H1 (cell line): Measurements from ENCODE around the gene CHAT. TPM values are rescaled to one million over a fixed set of nuclear protein-coding genes. Genes with fewer than 3 reads are reported as not detected.

ENCODE experiments used
- CTCF ChIA-PET: fragments of 300-600 bp; sonication (Branson Sonifier 250); formaldehyde crosslinking; loops from one replicate; lab custom pipeline; 2021; ENCODE audit not compliant: partially characterized antibody; lab: Charles Lee
- POLR2A ChIA-PET: fragments of 300-600 bp; sonication (Branson Sonifier 250); formaldehyde crosslinking; loops from one replicate; lab custom pipeline; 2021; ENCODE audit warnings: inconsistent platforms; ENCODE audit not compliant: partially characterized antibody; lab: Charles Lee
- DNase-seq, 2 experiments: peaks; one replicate each; pipeline versions ENCODE4 v3.0.0 to v3.0.0-alpha.2; 2010 to 2022; ENCODE audit warnings: low spot score in 2 of 2, low read depth in 1 of 2, mixed read lengths in 1 of 2
- FAIRE-seq: peaks from 2 replicates; lab custom pipeline; 2011; peaks lifted over from hg19 to GRCh38; lab: Jason Lieb, UNC
- H2AFZ ChIP-seq: 2 replicates; pipeline ENCODE4 v1.8.1; 2012; ENCODE audit warnings: low read length, inconsistent platforms
- H2AK5ac ChIP-seq: 2 replicates; pipeline ENCODE4 v1.6.1; 2013; ENCODE audit warnings: low read depth, low read length
- H2BK120ac ChIP-seq: replicated peaks from 2 replicates; pipeline ENCODE3; 2013; ENCODE audit warnings: low read depth, low read length, inconsistent platforms
- H2BK12ac ChIP-seq: 2 replicates; pipeline ENCODE4 v1.6.1; 2013; ENCODE audit warnings: low read depth, low read length
- H2BK15ac ChIP-seq: 2 replicates; pipeline ENCODE4 v1.6.1; 2013; ENCODE audit warnings: low read length
- H2BK20ac ChIP-seq: 2 replicates; pipeline ENCODE4 v1.6.1; 2013; ENCODE audit warnings: low read length
- H2BK5ac ChIP-seq: 2 replicates; pipeline ENCODE4 v1.6.1; 2013; ENCODE audit warnings: low read depth, low read length
- H3K14ac ChIP-seq: 2 replicates; pipeline ENCODE4 v1.6.1; 2013; ENCODE audit warnings: inconsistent platforms; ENCODE audit not compliant: insufficient read length
- H3K18ac ChIP-seq: 2 replicates; pipeline ENCODE4 v1.6.1; 2013; ENCODE audit warnings: low read length; ENCODE audit errors: extremely low read depth
- H3K23ac ChIP-seq: 2 replicates; pipeline ENCODE4 v1.6.1; 2013; ENCODE audit warnings: inconsistent platforms; ENCODE audit not compliant: insufficient read length
- H3K23me2 ChIP-seq: 2 replicates; pipeline ENCODE4 v1.6.1; 2013; ENCODE audit warnings: low read depth, low read length
- H3K27ac ChIP-seq: 2 replicates; pipeline ENCODE4 v1.6.1; 2011; ENCODE audit warnings: low read depth, low read length, inconsistent platforms
- H3K27me3 ChIP-seq, 4 experiments: replicated peaks in 1 of 4; 1 replicate in 1 of 4; 2 replicates in 3 of 4; pipeline versions ENCODE4 v1.6.1 to v1.8.1; 2011 to 2013; ENCODE audit warnings: low read length in 3 of 4, mild to moderate bottlenecking in 3 of 4, inconsistent platforms in 2 of 4, mixed read lengths in 2 of 4, moderate library complexity in 1 of 4; ENCODE audit not compliant: control insufficient read depth in 3 of 4, insufficient read depth in 3 of 4; ENCODE audit errors: extremely low read depth in 1 of 4
- H3K36me3 ChIP-seq, 4 experiments: 2 replicates each; pipeline versions ENCODE4 v1.6.1 to v1.8.1; 2011 to 2013; ENCODE audit warnings: mild to moderate bottlenecking in 4 of 4, low read length in 3 of 4, moderate library complexity in 2 of 4, control low read depth in 1 of 4, inconsistent platforms in 1 of 4; ENCODE audit not compliant: insufficient read depth in 4 of 4, control insufficient read depth in 2 of 4
- H3K4ac ChIP-seq: replicated peaks from 2 replicates; pipeline ENCODE3; 2013; ENCODE audit warnings: low read length, low read depth, mixed read lengths, inconsistent platforms; ENCODE audit not compliant: insufficient read length
- H3K4me1 ChIP-seq, 4 experiments: replicated peaks in 1 of 4; 1 replicate in 1 of 4; 2 replicates in 3 of 4; pipeline versions ENCODE4 v1.6.1 to v1.8.1; 2011 to 2013; ENCODE audit warnings: low read length in 3 of 4, inconsistent platforms in 2 of 4, mixed read lengths in 1 of 4; ENCODE audit not compliant: insufficient read depth in 4 of 4, control insufficient read depth in 3 of 4
- H3K4me2 ChIP-seq, 2 experiments: 2 replicates each; pipeline versions ENCODE4 v1.6.1 to v1.8.1; 2011 to 2013; ENCODE audit warnings: low read depth in 2 of 2, low read length in 2 of 2, control low read depth in 1 of 2, inconsistent platforms in 1 of 2, mild to moderate bottlenecking in 1 of 2; ENCODE audit not compliant: insufficient read depth in 1 of 2
- H3K4me3 ChIP-seq, 4 experiments: fragments of 200-600, 300-600 bp in 1 of 4; sonication (generic), shearing (Covaris generic), sonication (Bioruptor Twin) in 1 of 4; 2 replicates each; pipeline versions ENCODE4 v1.5.1 to v1.8.1; 2011 to 2016; ENCODE audit warnings: low read length in 4 of 4, low read depth in 3 of 4, control low read depth in 2 of 4, inconsistent platforms in 2 of 4, mild to moderate bottlenecking in 2 of 4, mixed read lengths in 1 of 4, moderate library complexity in 1 of 4; ENCODE audit not compliant: insufficient read depth in 2 of 4; ENCODE audit errors: extremely low read depth in 1 of 4
- H3K56ac ChIP-seq: replicated peaks from 2 replicates; pipeline ENCODE3; 2013; ENCODE audit warnings: low read depth, mild to moderate bottlenecking, mixed read lengths, low read length, inconsistent platforms; ENCODE audit not compliant: insufficient read length
- H3K79me1 ChIP-seq: 2 replicates; pipeline ENCODE4 v1.6.1; 2013; ENCODE audit warnings: low read depth, low read length, control low read depth
- H3K79me2 ChIP-seq, 2 experiments: 2 replicates each; pipeline versions ENCODE4 v1.6.1 to v1.8.1; 2012 to 2013; ENCODE audit warnings: low read length in 2 of 2, mild to moderate bottlenecking in 2 of 2, inconsistent platforms in 1 of 2; ENCODE audit not compliant: insufficient read depth in 2 of 2, control insufficient read depth in 1 of 2
- H3K9ac ChIP-seq, 4 experiments: replicated peaks in 1 of 4; 1 replicate in 1 of 4; 2 replicates in 3 of 4; pipeline versions ENCODE4 v1.6.1 to v1.8.1; 2011 to 2013; ENCODE audit warnings: low read depth in 3 of 4, low read length in 3 of 4, control low read depth in 2 of 4, mild to moderate bottlenecking in 2 of 4, moderate library complexity in 2 of 4, inconsistent platforms in 1 of 4; ENCODE audit errors: extremely low read depth in 1 of 4
- H3K9me3 ChIP-seq, 2 experiments: 2 replicates each; pipeline versions ENCODE4 v1.6.1 to v1.8.1; 2012 to 2013; ENCODE audit warnings: mild to moderate bottlenecking in 2 of 2, moderate library complexity in 2 of 2, control low read depth in 1 of 2, inconsistent platforms in 1 of 2, low read depth in 1 of 2, low read length in 1 of 2, mixed read lengths in 1 of 2; ENCODE audit not compliant: insufficient read depth in 2 of 2
- H4K20me1 ChIP-seq, 2 experiments: replicated peaks in 1 of 2; 2 replicates each; pipeline versions ENCODE3 to v1.8.1; 2011 to 2013; ENCODE audit warnings: inconsistent platforms in 2 of 2, low read length in 2 of 2, mild to moderate bottlenecking in 1 of 2; ENCODE audit not compliant: insufficient read depth in 2 of 2, control insufficient read depth in 1 of 2
- H4K5ac ChIP-seq: 2 replicates; pipeline ENCODE4 v1.6.1; 2013; ENCODE audit warnings: low read length, low read depth, mixed read lengths, inconsistent platforms; ENCODE audit not compliant: insufficient read length
- H4K8ac ChIP-seq: 2 replicates; pipeline ENCODE4 v1.8.0; 2013; ENCODE audit warnings: mild to moderate bottlenecking, moderate library complexity, low read length, inconsistent platforms; ENCODE audit not compliant: insufficient read depth; ENCODE audit errors: extremely low read depth
- H4K91ac ChIP-seq: replicated peaks from 2 replicates; pipeline ENCODE3; 2013; ENCODE audit warnings: low read length, mixed read lengths, inconsistent platforms; ENCODE audit not compliant: insufficient read length
- CBX8 ChIP-seq: fragments of 300-800, 300-1000 bp; sonication (generic); IDR thresholded peaks from 2 replicates; pipeline ENCODE4 v1.7.1; 2016; ENCODE audit warnings: low read depth, low read length, borderline replicate concordance
- CEBPB ChIP-seq: IDR thresholded peaks from 2 replicates; pipeline ENCODE4 v1.6.1; 2012; ENCODE audit warnings: low read depth, low read length
- CHD1 ChIP-seq: IDR thresholded peaks from 2 replicates; pipeline ENCODE4 v1.6.1; 2012; ENCODE audit warnings: low read depth, low read length, improper control_type of control experiment
- CREB1 ChIP-seq: IDR thresholded peaks from 2 replicates; pipeline ENCODE4 v1.6.1; 2012; ENCODE audit warnings: inconsistent platforms
- JUN ChIP-seq: IDR thresholded peaks from 2 replicates; pipeline ENCODE4 v1.6.1; 2011; ENCODE audit warnings: low read depth, mild to moderate bottlenecking, improper control_type of control experiment, low read length
- JUND ChIP-seq: IDR thresholded peaks from 2 replicates; pipeline ENCODE4 v1.6.1; 2011; ENCODE audit warnings: mild to moderate bottlenecking, improper control_type of control experiment, low read length
- PHF8 ChIP-seq: fragments of 200-600 bp; sonication (generic); conservative IDR thresholded peaks from 2 replicates; pipeline ENCODE4 v1.7.1; 2012; ENCODE audit warnings: low read depth, mild to moderate bottlenecking, inconsistent platforms, low read length, moderate library complexity
- RAD21 ChIP-seq, 2 experiments: IDR thresholded peaks in 1 of 2; conservative IDR thresholded peaks in 1 of 2; 2 replicates each; pipeline ENCODE4 v1.6.1; 2011; ENCODE audit warnings: low read depth in 2 of 2, low read length in 2 of 2, improper control_type of control experiment in 1 of 2, inconsistent platforms in 1 of 2, mild to moderate bottlenecking in 1 of 2, moderate library complexity in 1 of 2
- RFX5 ChIP-seq: IDR thresholded peaks from 2 replicates; pipeline ENCODE4 v1.6.1; 2011; ENCODE audit warnings: low read depth, low read length, improper control_type of control experiment, borderline replicate concordance
- SIN3A ChIP-seq, 2 experiments: IDR thresholded peaks in 1 of 2; conservative IDR thresholded peaks in 1 of 2; 2 replicates each; pipeline ENCODE4 v1.6.1; 2011 to 2012; ENCODE audit warnings: low read length in 2 of 2, improper control_type of control experiment in 1 of 2, low read depth in 1 of 2, mild to moderate bottlenecking in 1 of 2
- TCF12 ChIP-seq: IDR thresholded peaks from 2 replicates; pipeline ENCODE4 v1.6.1; 2011; ENCODE audit warnings: low read depth, mild to moderate bottlenecking, low read length
- ZNF274 ChIP-seq: IDR thresholded peaks from 2 replicates; pipeline ENCODE4 v1.7.0; 2012; ENCODE audit warnings: low read length, borderline replicate concordance; ENCODE audit errors: extremely low read depth
- WGBS, 2 experiments: shearing (Covaris generic) in 1 of 2; methylation state at CpG; one replicate each; pipeline versions ENCODE4 v1.1.6 to v1.1.7; 2013 to 2015; ENCODE audit warnings: low lambda C conversion rate in 2 of 2, mixed read lengths in 2 of 2, inconsistent platforms in 1 of 2, low coverage in 1 of 2, missing lambda C conversion rate in 1 of 2; ENCODE audit not compliant: insufficient replicate concordance in 2 of 2, insufficient coverage in 1 of 2, insufficient read length in 1 of 2; ENCODE audit errors: extremely low coverage in 1 of 2, missing lambda C conversion rate in 1 of 2; 5-methylcytosine and 5-hydroxymethylcytosine counted together
- polyA plus RNA-seq, 7 experiments: library from polyadenylated mRNA; depleted of rRNA in 3 of 7; stranded (reverse) in 5 of 7; unstranded in 2 of 7; fragments of >200 nt in 5 of 7; fragments of 200-250 nt in 2 of 7; gene quantifications; 1 replicate in 5 of 7; 2 replicates in 1 of 7; 4 replicates in 1 of 7; pipeline versions ENCODE4 v1.2.1 to v1.2.3, GENCODE V29; 2011 to 2013; ENCODE audit warnings: missing spikeins in 2 of 7, mixed read lengths in 2 of 7
- total RNA-seq: library from RNA; stranded (reverse); fragmentation: NEBNext Ultra II Directional; extraction: Animal tissue kit (Norgen Biotek cat#: 25700); gene quantifications from 2 replicates; pipeline ENCODE4 v1.2.1, GENCODE V29; 2021

The CHAT gene
- total and polyA plus RNA-seq, 2 of the 8 experiments (the other 6 are each of a cell fraction or from before 2014, with no cell fraction given): not detected

DNA sequence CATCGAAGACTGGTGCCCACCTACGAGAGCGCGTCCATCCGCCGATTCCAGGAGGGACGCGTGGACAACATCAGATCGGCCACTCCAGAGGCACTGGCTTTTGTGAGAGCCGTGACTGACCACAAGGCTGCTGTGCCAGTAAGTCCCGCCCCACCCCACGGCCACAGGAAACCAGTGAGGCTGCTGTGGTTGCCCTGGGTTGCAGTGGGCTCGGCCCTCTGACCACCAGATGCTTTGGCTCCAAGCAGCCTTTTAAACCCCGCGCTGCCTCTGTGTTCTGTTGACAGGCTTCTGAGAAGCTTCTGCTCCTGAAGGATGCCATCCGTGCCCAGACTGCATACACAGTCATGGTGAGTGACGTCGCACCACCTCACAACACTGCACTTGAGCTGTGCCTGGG lies 41.3 kb downstream of the CHAT start:
- Histone ChIP-seq H2BK5ac (no peak overlapping the region), H4K20me1 (no peaks in the 10 kb centered on the region), H2BK20ac (no peak overlapping the region), H3K9ac (no peak overlapping the region), H3K36me3 (no peaks in the 10 kb centered on the region), H3K4me2 (no peak overlapping the region), H4K91ac (no peak overlapping the region), H2BK15ac (no peak overlapping the region), H3K56ac (no peak overlapping the region), H3K27me3 (peaks cover 0 to 2% (median 0%) of the 10 kb centered on the region in 4 experiments; a peak in 1 of 7 replicates), H2AFZ (no peak overlapping the region), H3K14ac (no peak overlapping the region), H3K4me1 (no peaks in the 10 kb centered on the region; a peak in 2 of 7 replicates), H3K18ac (no peak overlapping the region), H2BK12ac (no peak overlapping the region), H4K5ac (no peak overlapping the region), H3K79me1 (no peaks in the 10 kb centered on the region), H3K9me3 (peaks cover 0 to 4% of the 10 kb centered on the region in 2 experiments; a peak in 1 of 4 replicates), H2BK120ac (no peak overlapping the region), H3K23me2 (no peaks in the 10 kb centered on the region), H2AK5ac (no peak overlapping the region), H3K27ac (no peak overlapping the region), H3K23ac (no peak overlapping the region), H3K4ac (no peak overlapping the region), H3K4me3 (no peak overlapping the region), H4K8ac (no peak overlapping the region), H3K79me2 (no peaks in the 10 kb centered on the region)
- DNase-seq (peak in 1 of 2 experiments; percentile 35), FAIRE-seq (no peak)
- WGBS, 2 experiments: 95% methylated on average over 17 of the region's 18 CpGs; no CpG with 5 or more reads in 1 of the 2 experiments
- POLR2A ChIA-PET: no interaction called here
- CTCF ChIA-PET: interaction anchor here (0.8 to 1.5 kb wide), 4 partner anchors 9 to 62 kb away, joined by 3 read pairs; no protein-coding TSS in a partner anchor
- TF ChIP-seq RAD21 (IDR thresholded peaks at IDR 0.05 in 1 of 2, conservative IDR thresholded peaks at IDR 0.05 in 1 of 2; ENCODE audit: low read depth in 2 of 2, low read length in 2 of 2) (no peak), CHD1 (no peak), CREB1 (no peak), JUND (no peak), CEBPB (no peak), SIN3A (conservative IDR thresholded peaks at IDR 0.05 in 1 of 2, IDR thresholded peaks at IDR 0.05 in 1 of 2; ENCODE audit: low read depth in 1 of 2, low read length in 2 of 2) (no peak), RFX5 (no peak), CBX8 (no peak), JUN (no peak), TCF12 (no peak), ZNF274 (no peak), PHF8 (no peak)
